Measurements from ENCODE around the gene PEAK1.

PEAK1 gene

DNA sequence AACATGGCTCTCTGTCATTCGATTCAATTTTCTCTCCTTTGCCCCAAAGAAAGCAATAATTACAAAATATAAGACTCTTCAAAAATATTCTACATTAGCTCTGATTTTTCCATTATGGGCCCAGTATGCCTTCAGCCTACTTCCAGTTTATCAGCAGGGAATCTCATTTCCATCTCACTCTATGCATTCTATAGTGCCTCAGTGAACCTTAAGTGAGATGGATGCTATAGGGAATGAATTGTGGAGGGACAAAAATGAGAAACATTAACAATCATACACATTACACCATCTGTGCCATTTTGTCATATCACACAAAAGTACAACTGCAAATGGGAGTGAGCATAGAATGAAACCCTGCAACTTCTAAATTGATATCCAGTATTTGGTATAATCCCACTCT is 298.3 kb downstream of the PEAK1 start:
- FAIRE-seq: no peak

DNA sequence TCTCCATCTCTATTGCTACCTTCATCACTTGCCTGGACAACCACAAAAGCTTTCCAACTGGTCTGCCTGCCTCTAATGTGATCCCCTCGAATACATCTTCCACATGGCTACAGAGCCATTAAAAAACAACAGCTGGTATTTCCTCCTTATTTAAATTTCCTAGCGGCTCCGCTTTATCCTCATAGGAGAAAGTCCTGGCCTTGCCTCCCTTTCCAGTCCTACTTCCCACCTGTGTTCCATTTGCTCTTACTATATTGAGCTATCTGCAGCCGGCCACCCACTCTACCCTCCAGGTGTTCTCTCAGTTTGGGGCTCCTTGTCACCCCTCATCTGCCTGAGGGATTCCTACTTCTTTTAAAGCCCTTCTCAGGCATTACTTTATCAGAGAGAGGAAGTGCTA is 299.3 kb downstream of the PEAK1 start:
- no peak for FAIRE-seq

DNA sequence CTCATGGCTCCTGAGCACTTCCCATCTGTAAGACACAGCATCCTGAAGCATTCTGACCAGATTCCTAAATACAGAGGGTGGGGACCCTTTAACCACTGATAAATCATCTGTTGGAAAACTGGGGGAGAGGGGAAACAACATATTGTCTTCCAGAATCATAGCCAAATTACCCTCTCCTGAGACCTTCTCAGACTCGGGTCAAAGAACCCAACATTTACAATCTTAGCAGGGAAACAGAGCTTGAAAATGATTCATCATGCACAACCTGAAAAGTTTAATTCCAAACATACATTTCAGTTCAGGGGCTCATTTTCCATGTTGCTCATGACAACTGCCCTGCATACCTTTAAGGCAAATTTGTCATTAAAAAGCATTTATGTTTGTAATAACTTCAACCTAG is 300.5 kb downstream of the PEAK1 start:
- FAIRE-seq: no peak

DNA sequence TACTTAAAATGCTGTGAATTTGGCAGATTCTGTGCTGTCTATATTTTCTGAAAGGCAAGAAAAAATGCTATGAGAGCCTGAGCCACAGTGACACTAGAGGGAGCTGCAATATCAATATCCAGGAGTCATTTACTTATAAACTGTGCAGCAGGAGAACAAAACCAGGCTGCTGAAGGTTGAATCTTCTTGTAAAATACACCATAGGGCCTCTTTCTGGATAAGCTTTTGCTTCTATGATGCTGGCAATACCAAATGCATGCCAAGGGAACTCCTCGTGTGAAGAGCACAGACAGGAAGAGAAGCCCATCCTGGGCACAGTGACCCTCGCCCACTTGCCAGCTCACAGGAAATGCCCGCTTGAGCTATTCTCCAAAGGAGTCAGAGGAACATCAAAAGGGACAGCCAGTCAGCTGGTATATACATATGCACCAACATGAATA is 301.0 kb downstream of the PEAK1 start:
- FAIRE-seq: peak; percentile 65

DNA sequence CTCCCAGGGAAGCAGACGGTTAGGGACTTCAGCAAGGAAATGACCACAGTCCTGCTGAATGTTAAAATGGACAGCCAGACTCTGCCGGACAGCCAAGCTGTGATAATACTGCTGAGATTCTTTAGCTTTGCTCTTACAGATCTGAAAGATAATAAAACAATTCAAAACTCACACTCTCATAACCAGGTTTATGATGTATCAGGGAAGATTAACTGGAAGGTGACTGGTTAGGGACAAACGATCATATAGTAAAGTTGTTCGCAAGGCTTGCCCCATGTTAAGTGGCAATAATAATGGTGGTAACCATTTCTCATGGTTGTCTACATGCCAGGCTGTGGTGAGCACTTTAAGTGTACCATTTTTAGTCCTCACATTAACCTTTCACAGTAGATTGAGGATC is 304.7 kb downstream of the PEAK1 start:
- FAIRE-seq: no peak

DNA sequence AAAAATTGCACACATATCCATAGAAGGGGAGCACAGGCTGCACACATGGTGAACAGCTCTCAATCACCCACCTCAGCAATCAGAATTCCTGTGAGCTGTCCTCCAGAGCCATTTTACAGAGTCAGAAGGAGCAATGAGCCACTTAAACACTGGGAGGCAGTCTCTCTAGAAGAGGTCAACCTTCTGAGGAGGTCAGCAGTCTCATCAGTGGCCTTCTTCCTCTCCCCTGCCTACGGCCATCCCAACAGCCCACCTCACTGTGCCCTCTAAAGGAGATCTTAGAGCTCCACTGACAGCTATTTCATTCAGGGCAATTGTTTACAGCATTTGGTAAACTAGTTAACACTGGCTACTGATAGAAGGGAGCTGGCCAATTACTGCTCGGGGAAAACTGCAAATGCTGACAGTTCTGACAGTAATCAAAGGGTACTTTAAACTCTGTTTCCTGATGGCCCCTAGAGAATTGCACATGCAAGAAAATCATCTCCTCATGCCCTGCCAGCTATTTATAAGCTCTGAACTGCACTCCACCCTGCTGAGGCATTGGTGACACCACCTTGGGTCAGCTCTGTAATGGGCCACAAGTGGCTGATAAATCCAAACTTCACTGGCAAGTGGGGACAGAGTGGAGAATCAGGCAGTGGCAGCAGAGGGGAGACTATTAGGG is 306.9 kb downstream of the PEAK1 start:
- FAIRE-seq: no peak

DNA sequence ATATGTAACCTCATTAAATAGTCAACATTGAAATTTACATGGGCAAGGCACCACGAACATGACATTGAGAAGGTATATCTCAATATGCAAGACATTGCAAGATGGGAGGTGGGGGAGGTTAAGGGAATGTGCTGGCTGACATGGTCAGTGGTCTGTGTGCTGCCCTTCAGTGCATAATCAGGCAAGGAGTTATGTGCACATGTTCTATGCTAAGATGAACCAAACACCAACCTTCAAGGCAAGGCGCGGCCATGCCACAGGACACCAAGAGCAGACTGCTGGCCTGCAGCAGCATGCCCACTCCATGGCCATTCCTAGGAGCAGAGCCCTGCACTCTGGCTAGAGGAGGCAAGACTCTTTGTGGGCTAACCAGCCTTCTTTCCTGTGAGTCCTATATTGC is 308.1 kb downstream of the PEAK1 start:
- no peak for FAIRE-seq

DNA sequence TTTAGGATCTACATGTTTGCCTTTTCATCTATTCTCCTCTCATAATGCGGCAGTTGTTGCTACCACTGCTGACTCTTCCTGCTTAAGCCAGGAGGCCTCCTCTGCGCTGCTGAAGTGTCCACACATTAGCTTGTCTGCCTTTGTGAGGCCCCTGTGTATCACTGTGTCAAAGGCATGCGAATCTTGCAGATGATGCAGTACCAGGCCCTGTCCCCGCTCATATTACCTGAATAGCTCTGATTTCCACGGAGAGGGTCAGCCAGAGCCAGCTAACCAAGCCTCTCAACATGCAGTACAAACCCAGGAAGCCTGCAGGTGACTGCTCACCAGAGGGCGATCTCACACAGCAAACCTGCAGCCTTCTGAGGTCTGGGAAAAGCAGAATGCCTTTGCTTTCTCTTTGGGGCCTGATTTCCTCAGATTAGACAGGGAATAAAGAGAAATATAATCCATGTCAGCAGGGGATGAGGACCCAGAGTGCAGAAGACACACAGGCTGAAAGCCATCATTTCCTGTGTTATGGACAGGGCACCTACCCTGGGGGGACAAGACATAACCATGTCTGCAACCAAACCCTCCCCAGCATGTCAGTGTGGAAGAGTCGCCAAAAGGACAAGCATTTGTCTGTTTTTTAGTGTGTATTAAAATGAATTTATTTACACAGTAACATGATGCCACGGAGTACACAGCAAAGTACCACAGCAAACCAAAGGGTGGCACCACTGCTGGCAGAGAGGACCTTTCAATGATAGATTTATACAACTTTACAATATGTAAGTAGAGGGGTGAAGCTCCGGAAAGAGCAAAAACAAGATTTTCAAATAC is 312.2 kb downstream of the PEAK1 start:
- FAIRE-seq: no peak

DNA sequence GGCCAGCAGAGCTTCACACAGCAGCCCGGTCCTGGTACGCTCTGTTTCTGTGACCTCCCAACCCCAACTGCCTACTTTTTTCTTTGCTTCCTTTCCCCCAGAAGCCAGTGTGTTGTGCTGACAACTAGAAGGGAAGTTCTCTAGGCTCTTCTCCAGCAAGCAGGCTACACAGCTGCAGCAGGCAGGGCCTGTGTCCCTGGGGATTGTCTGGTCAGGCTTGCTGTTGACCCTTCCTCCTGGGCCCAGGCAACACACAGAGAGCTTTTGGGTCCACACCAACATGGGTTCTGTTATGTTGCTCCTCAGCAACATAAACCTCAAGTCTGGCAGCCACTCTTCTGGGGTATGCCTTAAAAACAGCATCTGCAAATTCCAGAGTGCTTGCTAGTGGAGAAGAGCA is 312.8 kb downstream of the PEAK1 start:
- no peak for FAIRE-seq

DNA sequence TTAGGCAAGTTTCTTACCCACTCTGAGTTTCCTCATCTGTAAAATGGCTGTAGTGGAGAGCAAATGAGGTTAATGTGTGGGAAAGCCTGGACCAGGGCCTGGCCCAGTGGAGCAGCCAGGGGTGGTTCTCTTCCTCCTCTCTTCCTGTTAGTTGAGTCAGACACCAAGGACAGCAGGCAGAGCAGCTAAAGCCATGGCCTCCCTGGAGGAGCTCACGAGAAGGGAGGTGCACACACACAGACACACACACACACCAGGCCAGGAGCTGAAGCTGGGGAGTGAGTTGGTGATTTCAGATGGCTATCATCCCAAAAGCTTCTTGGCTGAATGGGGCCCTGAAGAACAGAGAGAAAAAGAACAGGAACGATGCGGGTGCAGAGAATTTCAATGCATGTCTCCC is 315.7 kb downstream of the PEAK1 start:
- FAIRE-seq: no peak

DNA sequence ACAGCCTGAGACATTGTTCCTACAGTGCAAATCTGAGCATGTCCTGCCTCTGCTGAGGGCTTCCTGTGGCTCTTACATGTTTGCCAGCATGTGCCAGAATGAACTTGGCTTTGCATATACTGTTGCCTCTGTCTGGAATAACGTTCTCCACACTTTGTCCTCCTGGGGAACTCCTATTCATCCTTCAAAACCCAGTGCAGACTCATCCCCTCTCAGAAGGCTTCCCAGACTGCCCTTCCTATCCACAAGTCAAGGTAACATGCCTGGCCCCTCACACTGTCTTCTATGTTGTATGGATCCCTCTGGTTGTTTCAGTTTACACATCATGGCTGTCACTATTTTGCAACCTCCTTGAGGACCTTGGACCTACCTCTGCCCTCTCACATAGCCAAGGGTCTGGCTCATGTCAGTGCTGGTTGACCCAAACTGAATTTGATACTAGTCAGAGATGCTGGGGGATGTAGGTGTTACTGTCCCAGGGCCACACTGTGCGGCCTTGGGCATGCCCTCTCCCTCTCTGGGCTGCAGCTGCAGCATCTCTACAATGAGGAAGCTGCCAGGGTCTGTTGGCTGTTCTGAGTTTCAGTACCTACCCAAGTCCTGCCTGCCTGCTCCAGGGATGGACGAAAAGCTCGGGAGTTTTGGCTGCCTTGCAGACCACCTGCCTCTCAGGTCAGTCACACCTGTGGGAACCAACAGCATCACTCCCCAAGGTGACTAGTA is 320.0 kb downstream of the PEAK1 start:
- no peak for FAIRE-seq

DNA sequence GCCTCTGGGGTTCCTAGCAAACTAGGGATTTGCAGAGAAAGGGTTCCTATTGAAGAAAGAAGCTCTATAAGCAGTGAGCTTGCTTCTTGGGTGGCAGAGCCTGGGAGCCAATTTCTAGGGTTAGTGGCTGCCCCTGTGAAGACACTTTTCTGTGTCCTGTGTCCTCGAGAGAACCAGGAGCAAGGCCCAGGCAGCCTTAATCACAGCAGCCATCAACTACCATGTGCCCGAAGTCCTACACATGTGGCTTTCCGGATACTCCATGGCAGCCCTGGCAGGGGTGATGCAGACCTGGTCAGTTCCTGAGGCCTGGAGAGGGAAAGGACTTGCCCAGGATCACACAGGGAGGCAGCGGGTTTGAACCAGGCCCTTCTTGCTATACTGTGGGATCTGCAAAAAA is 321.3 kb downstream of the PEAK1 start:
- no peak for FAIRE-seq

DNA sequence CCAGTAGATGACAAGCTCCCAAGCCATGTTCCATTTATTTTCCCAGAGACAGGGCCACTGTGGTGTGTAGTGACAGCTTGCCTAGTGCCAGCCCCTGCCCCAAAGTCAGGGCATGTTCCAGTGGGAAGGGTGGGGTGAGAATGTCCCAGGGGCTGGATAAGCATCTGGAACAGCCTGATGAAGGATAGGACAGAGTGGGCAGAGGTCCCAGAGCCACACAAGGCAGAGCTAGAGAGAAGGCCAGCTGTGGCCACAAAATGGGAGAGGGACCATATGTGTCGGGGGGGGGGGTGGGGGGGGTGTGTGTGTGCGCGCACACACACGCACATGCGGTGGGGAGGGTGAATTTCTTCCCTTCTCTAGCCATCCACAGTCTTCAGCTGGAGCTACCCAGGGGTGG is 322.0 kb downstream of the PEAK1 start:
- FAIRE-seq: no peak

DNA sequence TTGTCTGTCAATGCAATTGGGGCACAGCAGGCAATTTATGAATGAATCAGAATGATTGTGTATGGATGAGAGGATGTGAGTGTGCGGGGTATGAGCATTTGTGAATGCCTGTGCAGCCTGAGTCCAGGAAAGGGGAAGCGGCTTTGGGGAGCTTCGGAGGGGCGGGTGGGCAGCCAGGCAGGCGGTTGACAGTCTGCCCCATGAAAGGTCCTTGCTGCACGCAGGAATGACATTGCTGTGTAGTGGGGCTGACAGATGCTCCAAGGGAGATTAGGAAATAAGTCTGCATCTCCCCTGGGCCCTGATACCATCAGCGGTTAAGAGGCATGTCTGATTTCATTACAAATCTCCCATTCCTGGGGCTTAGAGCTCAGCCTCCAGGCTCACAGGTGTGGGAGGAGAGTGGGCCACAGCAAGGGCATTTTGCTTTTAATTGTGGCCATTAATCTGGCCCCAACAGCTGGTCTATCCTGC is 322.6 kb downstream of the PEAK1 start:
- FAIRE-seq: no peak

DNA sequence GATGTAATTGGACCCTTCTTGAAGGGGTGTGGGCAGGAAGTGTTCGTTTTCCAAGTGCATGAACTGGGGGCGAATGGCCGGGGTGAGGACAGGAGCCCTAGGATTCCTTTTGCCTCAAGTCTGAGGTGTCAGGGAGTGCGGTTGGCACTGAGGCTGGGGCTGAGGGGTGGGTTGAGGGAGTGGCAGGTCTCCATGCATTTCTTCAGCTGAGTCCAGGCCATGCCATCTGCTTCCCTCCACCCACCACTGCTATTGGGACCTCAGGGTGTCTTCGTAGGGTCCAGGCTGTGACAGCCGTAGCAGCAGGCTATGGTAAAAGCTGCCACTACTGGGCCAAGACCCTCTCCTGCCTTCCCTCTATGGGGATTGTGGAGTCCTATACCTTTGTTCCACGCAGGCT is 323.4 kb downstream of the PEAK1 start:
- FAIRE-seq: no peak

DNA sequence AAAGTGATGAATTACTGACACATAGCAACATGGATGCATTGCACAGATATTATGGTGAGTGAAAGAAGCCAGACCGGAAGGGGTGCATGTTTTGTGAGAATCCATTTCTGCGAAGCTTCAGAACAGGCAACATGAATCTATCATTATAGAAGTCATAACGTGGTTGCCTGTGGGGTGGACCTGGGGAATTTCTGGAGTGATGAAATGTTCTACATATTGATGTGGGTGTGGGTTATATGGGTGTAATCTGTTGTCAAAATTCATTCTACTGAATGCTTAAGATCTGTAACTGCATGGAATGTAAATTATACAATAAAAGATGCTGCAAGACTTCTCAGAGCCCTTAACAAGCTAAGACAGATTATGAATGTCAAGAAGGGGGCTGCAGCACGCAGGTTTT is 323.8 kb downstream of the PEAK1 start:
- FAIRE-seq: no peak

DNA sequence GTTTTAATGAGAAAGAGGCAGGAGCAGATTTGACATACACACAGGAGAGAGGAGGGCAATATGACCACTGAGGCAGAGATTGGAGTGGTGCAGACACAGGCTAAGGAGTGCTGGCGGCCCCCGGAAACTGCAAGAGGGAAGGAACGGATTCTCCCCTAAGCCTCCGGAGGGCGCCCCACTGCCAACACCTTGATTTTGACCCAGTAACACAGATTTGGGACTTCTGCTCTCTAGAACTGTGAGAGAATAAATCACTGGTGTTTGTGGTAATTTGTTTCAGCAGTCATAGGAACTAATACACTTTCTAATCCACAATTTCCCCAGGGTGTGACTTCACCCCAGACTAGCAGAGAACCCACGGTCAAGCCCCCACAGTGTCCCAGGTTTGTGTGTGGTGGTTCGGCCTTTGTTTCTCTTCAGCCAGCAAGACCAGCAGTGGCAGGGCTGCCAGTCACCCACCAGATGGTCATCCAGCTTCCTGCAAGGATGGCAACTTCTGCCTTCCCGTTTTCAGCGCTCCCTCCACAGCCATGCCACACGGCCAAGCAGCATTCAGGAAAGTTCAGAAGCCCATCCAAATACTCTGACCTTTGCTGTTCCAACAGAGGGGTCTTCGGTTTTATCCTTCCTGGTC is 325.4 kb downstream of the PEAK1 start:
- no peak for FAIRE-seq

DNA sequence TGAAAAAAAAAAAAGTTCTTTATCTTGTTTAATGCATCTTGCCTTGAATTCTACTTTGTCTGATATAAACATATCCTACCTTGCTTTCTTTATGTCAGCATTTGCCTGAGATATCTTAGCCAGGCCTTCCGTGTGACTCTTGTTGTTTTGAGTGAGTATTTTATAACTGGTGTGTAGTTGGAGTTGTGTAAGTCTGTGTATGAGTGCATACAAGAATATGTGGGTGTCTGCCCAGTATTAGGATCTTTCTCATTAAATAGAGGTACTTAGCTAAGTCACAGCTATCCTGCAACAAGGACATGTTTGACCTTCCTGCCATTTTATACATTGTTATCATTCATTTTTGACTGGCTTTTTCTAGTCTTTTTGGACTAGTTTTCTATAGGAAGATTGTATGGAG is 326.5 kb downstream of the PEAK1 start:
- no peak for FAIRE-seq

DNA sequence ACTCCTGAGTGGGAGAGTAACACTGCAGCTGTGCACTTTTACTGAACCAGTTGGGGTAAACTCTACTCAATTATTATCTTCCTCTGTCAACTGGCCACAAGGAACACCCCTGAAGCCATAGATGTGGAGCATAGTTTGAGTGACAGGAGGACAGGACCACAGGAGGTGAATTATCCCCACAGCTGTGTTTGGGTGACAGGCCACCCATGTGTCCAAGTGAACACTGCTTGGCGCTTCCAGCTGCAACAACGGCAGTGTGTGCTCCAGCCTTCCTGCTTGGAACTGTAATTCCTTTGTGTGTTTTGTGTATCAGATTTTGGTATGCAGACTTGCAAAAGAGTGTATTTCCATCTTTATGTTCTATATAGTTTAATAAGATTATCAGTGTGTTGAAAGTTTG is 328.8 kb downstream of the PEAK1 start:
- FAIRE-seq: no peak

DNA sequence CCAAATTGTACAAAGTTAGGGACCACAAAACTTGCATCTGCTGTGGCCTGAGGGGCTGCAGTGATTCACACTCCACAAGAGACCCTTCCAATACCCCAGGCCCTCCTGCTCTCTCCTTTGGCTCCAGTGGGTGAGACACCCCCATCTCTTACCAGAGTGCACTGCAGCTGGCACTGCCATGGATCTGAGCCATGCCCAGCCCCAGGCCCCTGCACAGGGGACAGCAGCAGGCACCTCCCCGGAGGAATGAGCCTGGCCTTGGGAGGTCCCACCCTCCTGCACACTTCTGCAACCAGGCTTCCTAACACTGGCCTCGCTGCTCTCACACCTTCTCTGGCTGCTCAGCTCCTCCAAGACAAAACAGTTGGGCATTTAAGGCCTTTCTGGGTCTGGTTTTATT is 332.7 kb downstream of the PEAK1 start:
- FAIRE-seq: no peak

DNA sequence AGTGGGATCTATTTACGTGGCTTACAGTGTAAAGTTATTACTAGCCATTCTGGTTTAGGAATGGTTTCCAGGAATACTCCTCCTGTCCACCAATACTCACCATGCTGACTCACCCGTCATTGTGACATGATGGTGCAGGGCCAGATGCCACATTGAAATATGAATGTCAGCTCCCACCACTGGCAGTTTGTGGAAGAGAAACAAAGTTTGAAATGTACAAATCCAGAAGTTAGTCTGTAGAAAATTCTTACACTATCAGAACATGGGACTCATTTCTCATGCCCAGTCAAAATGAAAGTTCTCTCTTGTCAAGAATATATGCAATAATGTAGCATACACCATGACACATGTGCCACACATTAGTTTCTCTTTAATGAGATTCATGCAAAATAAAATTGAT is 334.6 kb downstream of the PEAK1 start:
- FAIRE-seq: no peak

DNA sequence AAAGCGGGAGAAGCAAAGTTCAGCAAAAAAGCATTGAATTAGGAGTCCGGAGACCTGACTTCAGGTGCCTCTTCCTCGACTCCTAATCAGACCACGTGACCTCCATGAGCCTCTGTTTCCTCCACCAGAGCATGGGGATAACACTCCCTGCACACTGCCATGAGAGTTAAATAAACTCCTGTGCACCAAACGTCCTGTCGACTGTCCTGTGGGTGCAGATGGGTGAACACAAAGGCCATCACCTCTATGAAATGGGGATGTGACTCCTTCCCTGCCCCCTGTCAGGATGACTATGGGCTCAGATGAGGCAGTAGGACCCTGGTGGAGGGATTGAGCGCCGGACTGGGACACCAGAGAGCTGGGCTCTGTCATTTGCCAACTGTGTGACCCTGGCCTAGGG is 335.5 kb downstream of the PEAK1 start:
- FAIRE-seq: no peak

DNA sequence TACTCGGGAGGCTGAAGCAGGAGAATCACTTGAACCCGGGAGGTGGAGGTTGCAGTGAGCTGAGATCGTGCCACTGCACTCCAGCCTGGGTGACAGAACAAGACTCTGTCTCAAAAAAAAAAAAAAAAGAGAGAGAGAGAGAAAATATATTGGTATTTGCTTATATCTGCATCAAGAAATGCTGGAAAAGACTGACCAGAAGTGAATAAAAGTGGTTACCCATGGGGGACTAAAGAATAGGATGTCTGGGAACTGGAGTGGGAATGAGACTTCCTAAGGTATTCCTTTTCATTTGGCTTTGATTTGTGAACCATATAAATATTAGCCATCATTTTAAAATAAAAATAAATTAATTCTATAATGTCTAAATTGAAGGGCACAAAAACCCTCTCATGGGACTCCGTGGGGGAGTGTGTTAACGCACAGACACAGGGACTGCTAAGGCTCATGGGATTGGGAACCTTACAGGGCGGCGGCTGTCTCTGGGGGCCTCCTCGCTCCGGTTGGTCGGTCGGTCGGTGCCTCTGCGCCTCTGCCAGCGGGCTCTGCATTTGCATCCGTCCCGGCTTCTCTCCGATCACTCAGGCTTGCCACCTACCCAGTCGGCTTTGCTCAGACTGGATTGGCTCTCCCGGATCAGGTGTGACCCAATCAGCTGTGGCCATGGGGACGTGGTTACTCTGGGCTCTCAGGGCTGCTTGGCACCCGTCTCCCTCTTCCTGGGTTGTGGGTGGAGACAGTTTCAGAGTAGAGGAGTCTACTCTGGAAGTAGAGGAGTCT is 336.3 kb downstream of the PEAK1 start:
- FAIRE-seq: peak; percentile 96

Data from islet of Langerhans (tissue), 1 donor.